GM21447 (cell line): Measurements from ENCODE around the gene EME2.

Source experiments
- ATAC-seq: cut with Tn5 transposase; IDR thresholded peaks from one replicate; pipeline ENCODE4 v1.9.1; 2021; ENCODE audit not compliant: unreplicated experiment

Gene EME2

GRCh38 chr16:1745181-1745899 lies 27.3 kb upstream of the EME2 start:
- no peak for ATAC-seq

GRCh38 chr16:1745900-1746692 lies 26.5 kb upstream of the EME2 start:
- ATAC-seq: no peak

GRCh38 chr16:1746693-1747195 lies 25.9 kb upstream of the EME2 start:
- no peak for ATAC-seq

- no peak for ATAC-seq
Observed at GRCh38 chr16:1747934-1748333, 24.7 kb upstream of the EME2 start.

- no peak for ATAC-seq
Observed at GRCh38 chr16:1749152-1750117, 23.2 kb upstream of the EME2 start.

GRCh38 chr16:1751946-1752345 lies 20.7 kb upstream of the EME2 start:
- ATAC-seq: no peak

GRCh38 chr16:1752853-1753252 lies 19.8 kb upstream of the EME2 start:
- ATAC-seq: no peak

GRCh38 chr16:1754204-1754603 lies 18.4 kb upstream of the EME2 start:
- no peak for ATAC-seq

- no peak for ATAC-seq
Observed at GRCh38 chr16:1757714-1758461, 14.7 kb upstream of the EME2 start.

- ATAC-seq: no peak
Observed at GRCh38 chr16:1758923-1759322, 13.7 kb upstream of the EME2 start.

- no peak for ATAC-seq
Observed at GRCh38 chr16:1759511-1759910, 13.1 kb upstream of the EME2 start.

- ATAC-seq: no peak
Observed at GRCh38 chr16:1760911-1761310, 11.7 kb upstream of the EME2 start.

GRCh38 chr16:1761751-1762150 lies 10.9 kb upstream of the EME2 start:
- no peak for ATAC-seq

GRCh38 chr16:1762196-1762878 lies 10.3 kb upstream of the EME2 start:
- no peak for ATAC-seq

- no peak for ATAC-seq
Observed at GRCh38 chr16:1762879-1763520, 9.6 kb upstream of the EME2 start.

GRCh38 chr16:1763521-1764511 lies 8.8 kb upstream of the EME2 start:
- ATAC-seq: no peak

GRCh38 chr16:1764971-1765370 lies 7.6 kb upstream of the EME2 start:
- ATAC-seq: no peak

- ATAC-seq: no peak
Observed at GRCh38 chr16:1765826-1766225, 6.8 kb upstream of the EME2 start.
